Tibial artery (tissue), 4 donors: ENCODE data around the gene AGK.

Experiments
- DNase-seq, 2 donors: peaks; one replicate each; pipeline ENCODE4 v3.0.0-alpha.2; 2019
- H3K27ac ChIP-seq, 2 donors: fragments of 200-600 bp; sonication (generic) in 1 of 2; 1 replicate in 1 of 2; 2 replicates in 1 of 2; pipeline ENCODE4 v1.5.1; 2018 to 2019; ENCODE audit warnings: mild to moderate bottlenecking in 1 of 2
- H3K27me3 ChIP-seq, 2 donors: fragments of 200-600 bp; sonication (generic) in 1 of 2; one replicate each; pipeline versions ENCODE4 v1.5.1 to v1.6.0; 2016 to 2019
- H3K36me3 ChIP-seq, 3 donors: fragments of 200-600 bp; sonication (generic) in 2 of 3; one replicate each; pipeline ENCODE4 v1.5.1; 2016 to 2019; ENCODE audit warnings: mild to moderate bottlenecking in 2 of 3
- H3K4me1 ChIP-seq, 4 donors: fragments of 200-600 bp; sonication (generic) in 2 of 4; 1 replicate in 3 of 4; 2 replicates in 1 of 4; pipeline ENCODE4 v1.5.1; 2016 to 2019
- H3K4me3 ChIP-seq, 2 donors: fragments of 200-600 bp; sonication (generic) in 1 of 2; 1 replicate in 1 of 2; 2 replicates in 1 of 2; pipeline ENCODE4 v1.5.1; 2018 to 2019; ENCODE audit warnings: mild to moderate bottlenecking in 2 of 2
- H3K9me3 ChIP-seq, 3 donors: fragments of 200-600 bp; sonication (generic) in 1 of 3; one replicate each; pipeline ENCODE4 v1.5.1; 2016 to 2019
- CTCF ChIP-seq, 2 experiments: fragments of 200-600 bp in 1 of 2; fragments of 450-650 bp in 1 of 2; IDR thresholded peaks; one replicate each; pipeline ENCODE4 v1.5.1; 2017 to 2019; ENCODE audit warnings: antibody characterized with exemption in 2 of 2, mild to moderate bottlenecking in 1 of 2, moderate library complexity in 1 of 2
- intact Hi-C: fragments of 100-400 bp; cut with DNase I; formaldehyde crosslinking; loops from one replicate; pipeline ENCODE4 v1.15.0; 2023; ENCODE audit warnings: low total_unique reads

The AGK gene

DNA sequence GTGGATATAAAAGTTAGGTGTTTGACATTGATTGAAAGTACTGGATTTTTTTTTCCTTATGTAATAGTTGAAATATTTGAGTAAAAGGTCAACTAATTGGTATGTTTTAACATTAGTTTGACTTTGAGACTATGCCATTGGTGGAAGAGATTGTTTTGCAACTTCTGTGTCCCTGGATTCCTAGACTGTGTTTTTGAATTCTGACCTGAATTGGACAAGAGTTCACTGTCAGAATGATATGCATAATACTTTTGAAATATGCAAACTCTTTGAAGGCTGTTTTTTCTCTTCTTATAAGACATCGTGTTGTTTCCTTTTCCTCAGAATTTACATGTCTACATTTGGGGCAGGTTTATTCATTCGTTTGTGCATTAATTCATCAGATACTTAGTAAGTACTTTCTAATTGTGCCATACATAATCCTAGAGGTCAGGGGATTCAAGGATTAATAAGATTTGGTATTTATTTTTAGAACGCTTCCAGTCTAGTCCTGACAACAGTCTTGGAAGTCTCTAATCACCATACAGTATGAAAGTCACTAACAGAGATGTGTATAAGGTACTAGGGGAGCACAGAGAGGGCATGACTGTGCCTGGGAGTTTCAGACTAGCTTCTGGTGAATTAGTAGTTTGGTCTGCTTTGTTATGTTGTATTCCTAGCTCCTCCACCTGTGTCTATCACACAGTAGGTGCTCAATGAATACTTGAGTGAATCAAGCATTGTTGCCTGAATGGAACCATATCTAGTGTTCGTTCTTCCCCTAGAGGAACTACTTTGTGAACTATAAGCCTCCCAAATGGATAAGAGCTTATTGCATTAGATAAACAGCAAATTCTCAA lies 49.2 kb downstream of the AGK start:
- intact Hi-C loops, result no loop called here
- Histone ChIP-seq H3K9me3 (no peaks in the 10 kb centered on the region), H3K4me3 (no peak overlapping the region), H3K36me3 (peaks cover 7 to 36% (median 7%) of the 10 kb centered on the region in 3 donors), H3K27ac (no peak overlapping the region), H3K4me1 (no peaks in the 10 kb centered on the region), H3K27me3 (no peaks in the 10 kb centered on the region)
- no peak for TF ChIP-seq CTCF (IDR thresholded peaks at IDR 0.05)
- no peak for DNase-seq

GRCh38 chr7:141609576-141609975 lies 58.4 kb downstream of the AGK start:
- no peaks in the 10 kb centered on the region for H3K9me3 ChIP-seq

DNA sequence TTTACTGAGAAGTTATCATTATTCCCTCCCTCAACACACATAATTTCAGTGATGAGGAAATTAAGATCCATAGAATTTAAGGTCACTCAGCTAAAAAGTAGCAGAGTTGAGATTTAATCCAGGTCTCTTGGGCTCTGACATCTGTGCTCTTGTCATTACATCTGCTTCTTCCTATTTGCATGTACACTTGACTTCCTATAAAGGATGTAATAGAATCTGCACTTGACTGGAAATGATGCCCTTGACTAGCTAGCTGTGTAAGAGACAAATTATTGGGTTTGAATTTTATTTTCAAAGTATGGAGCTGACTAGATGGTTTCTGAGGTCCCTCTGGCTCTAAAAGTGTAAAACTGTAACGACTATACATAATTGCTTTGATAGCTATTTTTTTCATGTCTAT lies 59.5 kb downstream of the AGK start:
- no peak for DNase-seq
- Histone ChIP-seq H3K9me3 (no peaks in the 10 kb centered on the region), H3K4me3 (no peak overlapping the region), H3K27me3 (no peaks in the 10 kb centered on the region), H3K4me1 (no peaks in the 10 kb centered on the region), H3K36me3 (peaks cover 25 to 36% (median 33%) of the 10 kb centered on the region in 3 donors), H3K27ac (no peak overlapping the region)
- intact Hi-C loops, result no loop called here
- TF ChIP-seq CTCF (IDR thresholded peaks at IDR 0.05), result no peak

More at GRCh38 chr7:141609576-141609975, 58.4 kb downstream of the AGK start:
- Histone ChIP-seq H3K27me3 (no peaks in the 10 kb centered on the region), H3K4me3 (no peak overlapping the region), H3K4me1 (no peaks in the 10 kb centered on the region), H3K27ac (no peak overlapping the region), H3K36me3 (peaks cover 28 to 31% (median 28%) of the 10 kb centered on the region in 3 donors)
- DNase-seq, result no peak
- no peak for TF ChIP-seq CTCF (IDR thresholded peaks at IDR 0.05)
- intact Hi-C loops, result no loop called here

DNA sequence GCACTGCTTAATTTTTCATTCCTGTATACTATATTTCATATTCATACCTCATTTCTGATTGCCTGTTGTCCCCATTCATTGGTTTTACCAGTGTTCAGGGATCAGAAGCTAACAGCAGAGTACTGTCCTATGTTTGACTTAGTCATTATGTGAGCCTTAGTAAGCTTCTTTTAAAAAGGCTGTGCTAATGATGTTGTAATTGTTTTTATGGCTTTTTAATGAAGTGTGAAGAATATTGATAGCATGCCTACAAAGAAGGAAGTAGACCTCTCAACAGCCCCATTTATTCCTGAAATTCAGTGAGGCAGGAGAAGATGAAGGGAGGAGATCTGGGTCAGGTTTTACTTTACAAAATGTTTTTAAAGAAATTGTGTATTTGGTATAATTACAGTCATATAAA lies 61.7 kb downstream of the AGK start:
- intact Hi-C loops, result no loop called here
- Histone ChIP-seq H3K4me1 (peaks cover 0 to 3% (median 0%) of the 10 kb centered on the region in 4 donors), H3K27me3 (no peaks in the 10 kb centered on the region), H3K9me3 (no peaks in the 10 kb centered on the region), H3K4me3 (no peak overlapping the region), H3K36me3 (peaks cover 16 to 39% (median 35%) of the 10 kb centered on the region in 3 donors), H3K27ac (no peak overlapping the region)
- TF ChIP-seq CTCF (IDR thresholded peaks at IDR 0.05), result no peak
- no peak for DNase-seq

DNA sequence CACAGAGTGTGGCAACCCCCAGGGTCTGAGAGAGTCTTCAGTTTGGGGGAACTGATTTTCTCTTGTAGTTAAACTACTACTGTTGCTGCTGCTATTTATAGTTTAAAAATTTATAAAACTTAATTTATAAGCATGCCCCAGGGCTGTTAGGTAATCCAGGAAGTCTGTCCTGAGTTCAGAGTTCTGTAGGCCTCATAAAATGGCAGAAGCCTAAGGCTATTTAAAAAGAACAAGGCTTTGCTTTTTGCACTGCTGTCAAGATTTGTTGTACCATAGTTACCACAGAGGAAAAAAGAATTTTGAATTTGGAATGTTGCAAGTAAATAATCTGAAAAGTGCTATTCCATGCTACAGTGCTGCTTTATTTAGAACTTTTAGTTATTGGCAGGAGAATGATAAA lies 66.1 kb downstream of the AGK start:
- H3K4me3 ChIP-seq, result no peak overlapping the region
- no peaks in the 10 kb centered on the region for H3K9me3 ChIP-seq
- peaks cover 0 to 3% (median 0%) of the 10 kb centered on the region in 4 donors for H3K4me1 ChIP-seq
- no peaks in the 10 kb centered on the region for H3K27me3 ChIP-seq
- no peak for TF ChIP-seq CTCF (IDR thresholded peaks at IDR 0.05)
- intact Hi-C loops, result no loop called here
- H3K27ac ChIP-seq, result no peak overlapping the region
- H3K36me3 ChIP-seq, result peaks cover 8 to 35% (median 27%) of the 10 kb centered on the region in 3 donors
- no peak for DNase-seq
